ENCODE results near the gene GAS6.
A peak's percentile ranks its signal among the peaks of the same experiment; 100 is the strongest.

The GAS6 gene

DNA sequence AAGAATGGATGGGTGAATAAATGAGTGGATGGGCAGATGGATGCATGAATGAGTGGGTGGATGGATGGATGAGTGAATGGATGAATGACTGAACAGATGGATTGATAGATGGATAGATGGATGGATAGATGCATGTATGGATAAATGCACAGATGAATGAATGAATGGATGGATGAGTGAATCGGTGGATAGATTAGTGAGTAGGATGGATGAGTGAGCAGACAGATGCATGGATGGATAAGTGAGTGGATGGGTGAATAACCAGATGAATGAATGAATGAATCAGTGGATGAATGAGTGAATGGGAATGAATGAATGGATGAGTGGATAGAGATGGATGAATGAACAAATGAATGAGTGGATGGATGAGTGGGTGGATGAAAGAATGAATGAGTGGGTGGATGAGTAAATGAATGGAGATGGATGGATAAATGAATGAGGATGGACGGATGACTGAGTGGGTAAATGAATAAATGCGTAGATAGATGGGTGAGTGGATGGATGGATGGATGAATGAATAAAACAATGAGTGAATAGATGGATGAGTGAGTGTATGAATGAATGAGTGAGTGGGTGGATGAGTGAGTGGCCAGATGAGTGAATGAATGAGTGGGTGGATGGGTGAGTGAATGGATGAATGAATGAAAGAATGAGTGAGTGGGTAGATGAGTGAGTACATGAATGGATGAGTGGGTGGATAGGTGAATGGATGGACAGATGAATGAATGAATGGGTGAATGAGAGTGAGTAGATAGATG lies 13.0 kb downstream of the GAS6 start:
- DNase-seq: no peak

DNA sequence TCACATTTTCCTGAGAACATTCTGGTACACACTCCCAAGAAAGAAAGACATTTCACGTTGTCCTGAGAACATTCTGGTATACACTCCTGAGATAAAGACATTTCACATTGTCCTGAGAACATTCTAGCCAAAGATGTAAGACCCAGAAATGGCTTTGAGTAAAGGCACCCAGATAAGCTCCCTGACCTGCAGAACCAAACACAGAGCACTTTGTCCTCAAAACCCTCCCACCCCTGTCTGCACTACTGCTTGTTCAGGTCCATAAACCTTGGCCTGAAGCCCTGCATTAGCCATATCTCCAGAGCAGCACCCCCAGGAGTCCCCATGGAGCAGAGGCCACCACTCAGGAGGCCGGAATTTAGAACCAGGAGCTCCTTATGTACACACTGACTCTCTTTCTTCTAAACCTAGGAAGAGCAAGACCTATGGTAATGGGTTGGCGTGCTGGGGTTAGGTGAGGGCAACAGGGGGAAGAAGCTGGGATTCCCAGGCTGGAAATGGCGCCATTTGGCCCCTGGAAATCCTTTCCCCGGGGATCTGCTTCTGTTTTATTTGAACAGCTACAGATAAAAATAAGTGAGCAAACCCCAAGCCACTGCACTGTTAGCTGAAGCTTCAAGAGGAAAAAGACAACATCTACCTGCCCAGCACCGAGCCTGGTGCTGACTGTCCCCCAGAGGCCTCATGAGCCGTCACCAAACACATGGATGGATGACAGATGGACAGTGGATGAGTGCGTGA lies 13.7 kb downstream of the GAS6 start:
- no peak for DNase-seq

DNA sequence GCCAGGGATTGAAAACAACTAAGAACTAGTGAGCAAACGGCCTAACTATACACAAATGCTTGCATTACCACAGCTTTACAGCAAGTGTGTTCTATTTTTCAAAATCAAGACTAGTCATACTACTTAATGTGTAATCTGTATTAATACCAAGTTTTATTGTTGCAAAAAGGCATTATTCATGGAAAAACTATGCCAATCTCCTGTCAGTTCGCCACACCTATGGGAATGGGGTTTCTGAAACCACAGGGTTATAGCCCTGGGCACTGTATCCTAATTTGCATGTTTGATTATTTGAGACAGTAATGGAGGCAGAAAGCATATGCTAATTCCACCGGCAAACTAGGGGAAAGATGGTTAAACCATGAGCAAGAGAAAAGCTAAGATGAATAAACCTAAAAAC lies 14.3 kb downstream of the GAS6 start:
- no peak for DNase-seq

GRCh38 chr13:113848431-113849260 lies 15.2 kb downstream of the GAS6 start:
- no peak for DNase-seq

DNA sequence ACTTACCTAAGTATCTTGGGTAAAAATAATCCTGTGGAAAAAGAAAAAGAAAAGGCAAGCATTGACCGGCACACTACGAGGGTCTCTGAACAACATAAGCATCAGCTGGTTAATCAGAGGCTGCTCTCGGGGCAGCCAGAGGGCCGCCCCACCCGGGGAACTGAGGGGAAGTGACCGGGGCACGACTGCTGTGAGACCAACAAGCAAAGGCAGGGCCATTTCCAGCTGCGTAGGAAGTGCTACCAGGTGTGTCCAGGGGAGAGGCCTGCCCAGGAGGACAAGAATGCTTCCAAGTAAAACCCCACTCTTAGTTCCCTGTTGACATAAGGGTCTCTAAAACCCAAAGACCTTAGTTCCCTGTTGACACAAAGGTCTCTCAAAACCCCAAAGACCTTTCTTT lies 15.9 kb downstream of the GAS6 start:
- DNase-seq: no peak

GRCh38 chr13:113846636-113847318 lies 17.1 kb downstream of the GAS6 start:
- DNase-seq: peak; percentile 42

DNA sequence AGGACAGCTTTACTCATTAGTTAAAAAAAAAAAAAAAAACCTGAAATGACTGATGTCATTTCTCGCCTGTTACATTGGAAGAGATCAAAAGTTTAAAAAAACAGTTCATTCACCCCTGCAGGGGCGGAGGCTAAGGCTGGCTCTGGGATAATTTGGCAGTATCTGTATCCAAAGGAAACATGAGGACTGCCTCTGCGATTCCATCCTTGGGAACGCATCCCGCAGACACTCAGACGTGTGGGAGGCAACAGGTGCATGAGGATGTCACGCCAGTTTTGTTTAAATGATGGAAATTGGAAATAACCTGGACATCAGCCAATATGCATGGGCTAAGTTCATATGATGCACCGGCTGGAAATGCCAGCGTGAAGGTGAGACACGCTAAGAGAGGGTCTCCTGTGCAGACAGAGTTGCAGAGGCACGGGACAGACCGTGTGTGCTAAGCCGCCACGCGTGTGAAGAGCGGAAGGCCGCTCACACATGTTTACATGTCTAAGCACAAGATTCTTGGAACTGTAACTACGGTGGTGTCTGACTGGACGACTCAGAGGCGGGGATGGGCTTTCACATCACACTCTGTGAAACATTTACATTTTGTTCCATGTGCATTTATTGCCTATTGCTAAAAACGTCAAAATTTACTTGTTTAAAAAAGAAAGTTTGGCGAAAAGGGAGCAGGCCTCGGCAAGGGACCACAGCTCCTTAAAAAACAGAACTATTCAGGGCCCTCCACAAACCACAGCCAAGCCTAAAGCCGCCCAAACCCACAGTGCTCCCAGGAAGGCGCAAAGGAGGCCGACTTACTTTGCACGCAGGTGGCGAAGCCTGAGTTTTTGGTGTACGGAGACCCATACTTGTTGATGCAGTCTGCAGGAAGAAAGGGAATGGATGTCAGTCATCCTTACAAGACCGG lies 17.9 kb downstream of the GAS6 start:
- DNase-seq: no peak

- no peak for DNase-seq
Measured at GRCh38 chr13:113845055-113845454, 18.8 kb downstream of the GAS6 start.

DNA sequence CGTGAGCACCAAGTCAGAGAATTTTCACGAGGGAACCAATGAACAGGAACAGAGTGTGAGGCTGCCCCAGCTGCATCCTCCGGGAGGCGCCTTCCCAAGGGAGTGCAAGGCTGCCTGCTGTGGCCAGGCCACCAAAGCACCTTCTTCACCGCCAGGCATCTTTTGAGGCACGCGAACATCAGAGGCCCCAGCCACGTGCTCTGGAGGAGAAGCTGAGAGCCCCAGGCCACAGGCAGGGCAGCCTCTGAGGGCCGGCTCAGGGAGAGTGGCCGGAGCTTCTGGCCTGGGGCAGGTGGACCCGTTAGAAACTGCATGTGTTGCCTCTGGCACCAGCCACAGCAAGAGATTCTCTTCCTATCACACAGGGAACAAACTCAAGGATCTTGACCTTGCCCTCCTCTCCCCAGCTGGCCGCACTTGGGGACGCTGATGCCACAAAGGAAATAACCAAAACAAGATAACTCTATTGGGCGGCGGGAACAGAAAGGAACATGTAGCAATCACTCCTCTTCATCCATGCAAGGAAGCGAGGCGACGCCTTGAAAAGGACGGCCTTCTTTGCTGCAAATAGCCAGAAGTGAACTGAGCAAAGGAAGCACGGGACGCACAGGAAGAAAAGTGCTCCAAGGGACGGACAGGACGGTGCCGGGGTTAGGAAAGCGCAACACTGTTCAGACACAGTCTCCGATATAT lies 19.9 kb downstream of the GAS6 start:
- DNase-seq: no peak

DNA sequence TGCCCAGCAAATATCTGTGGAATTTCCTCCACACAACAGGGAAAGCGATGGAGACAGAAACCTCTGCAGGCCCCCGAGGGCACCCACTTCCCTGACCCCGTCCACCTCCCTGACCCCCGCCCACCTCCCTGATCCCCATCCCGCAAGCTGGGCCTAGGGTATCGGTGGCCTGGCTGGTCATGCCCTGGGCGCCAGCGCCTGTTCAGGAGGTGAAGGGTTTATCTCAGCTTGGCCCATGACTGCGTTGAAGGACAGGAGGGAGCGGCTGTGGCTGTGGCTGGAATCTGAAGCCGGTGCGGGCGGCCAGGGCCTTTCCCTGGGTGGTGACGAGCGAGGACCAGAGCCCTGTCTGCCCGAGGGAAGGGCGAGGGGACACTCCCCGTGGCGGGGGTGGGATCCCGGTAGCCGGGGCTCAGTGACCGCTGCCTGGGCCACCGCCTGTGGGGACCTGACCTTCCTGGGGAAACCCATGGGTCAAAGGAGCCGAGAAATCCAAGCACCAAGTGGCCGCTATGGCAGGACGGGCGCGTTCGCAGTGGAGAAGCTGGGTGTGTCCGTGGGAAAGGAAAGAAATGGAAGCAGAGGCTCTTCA lies 20.7 kb downstream of the GAS6 start:
- no peak for DNase-seq

DNA sequence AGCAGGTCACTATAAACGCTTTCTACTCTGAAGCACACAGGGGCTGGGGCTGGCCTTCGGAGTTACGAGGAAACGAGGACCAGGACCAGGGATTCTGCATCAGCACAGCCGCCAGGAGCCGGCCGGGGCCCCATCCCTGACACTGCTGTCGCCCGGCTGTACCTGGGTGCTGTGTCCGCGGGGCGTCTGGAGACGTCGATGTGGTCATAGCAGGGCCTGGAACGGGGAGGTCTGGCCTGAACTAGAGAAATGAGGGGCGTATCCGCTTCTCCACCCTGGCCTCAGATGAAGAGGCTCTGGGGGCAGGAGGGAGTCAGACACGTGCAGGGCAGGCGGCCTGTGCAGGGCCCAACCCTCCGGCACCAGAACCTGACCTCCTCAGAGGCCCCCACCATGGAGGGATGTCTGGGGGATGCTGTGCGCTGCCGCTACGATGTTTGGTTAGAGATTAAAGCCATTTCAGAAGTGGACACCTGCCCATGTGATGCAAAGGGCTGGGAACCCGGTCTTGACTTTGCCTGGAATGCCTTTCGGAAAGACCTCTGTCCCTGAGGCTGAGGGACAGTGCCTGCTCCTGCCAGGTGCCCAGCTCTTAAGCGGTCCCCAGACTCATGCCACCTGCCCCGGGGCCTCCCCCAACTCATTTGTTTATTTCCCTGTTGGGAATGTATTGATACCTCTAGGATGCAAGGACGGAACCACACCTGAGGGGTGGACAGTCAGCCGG lies 21.4 kb downstream of the GAS6 start:
- DNase-seq: no peak

- no peak for DNase-seq
Measured at GRCh38 chr13:113841353-113841650, 22.6 kb downstream of the GAS6 start.

DNA sequence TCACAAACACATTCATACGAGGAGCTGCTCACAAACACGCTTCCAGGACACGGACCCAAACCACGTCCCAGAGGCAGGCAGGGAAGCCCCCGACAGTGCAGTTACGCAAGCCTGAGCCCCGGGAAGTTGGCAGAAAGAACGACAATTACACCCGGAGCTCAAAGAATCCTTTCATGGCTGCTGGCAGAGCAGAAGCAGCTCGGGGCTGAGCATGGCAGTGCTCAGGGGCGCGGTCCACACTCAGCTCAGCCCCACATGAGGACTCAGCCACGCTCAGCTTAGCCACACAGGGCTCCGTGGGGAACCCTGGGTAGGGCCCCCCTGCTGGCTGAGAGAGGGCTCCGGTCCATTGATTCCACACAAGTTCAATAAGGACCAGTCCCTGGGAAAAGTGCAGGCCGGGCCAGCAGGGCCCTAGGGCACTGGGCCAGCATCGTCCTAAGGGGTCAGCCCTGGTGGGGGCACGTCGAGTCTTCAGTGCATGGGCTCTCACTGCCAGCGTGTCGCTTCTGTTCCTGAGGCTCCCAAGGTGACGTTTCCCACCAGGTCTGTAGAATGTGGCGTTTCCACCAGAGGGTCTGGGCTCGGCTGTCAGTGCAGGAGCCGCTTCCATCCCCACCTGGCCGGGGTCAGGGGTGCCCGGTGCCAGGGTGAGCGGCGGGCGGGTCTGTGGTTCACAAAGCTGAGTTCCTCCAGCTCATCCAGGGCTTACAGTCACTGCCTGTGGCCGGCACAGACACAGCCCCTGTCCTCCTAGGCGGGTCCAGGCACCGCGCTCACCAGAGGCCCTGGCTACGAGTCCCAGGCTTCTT lies 23.1 kb downstream of the GAS6 start:
- no peak for DNase-seq

- DNase-seq: no peak
Measured at GRCh38 chr13:113839536-113840204, 24.2 kb downstream of the GAS6 start.

DNA sequence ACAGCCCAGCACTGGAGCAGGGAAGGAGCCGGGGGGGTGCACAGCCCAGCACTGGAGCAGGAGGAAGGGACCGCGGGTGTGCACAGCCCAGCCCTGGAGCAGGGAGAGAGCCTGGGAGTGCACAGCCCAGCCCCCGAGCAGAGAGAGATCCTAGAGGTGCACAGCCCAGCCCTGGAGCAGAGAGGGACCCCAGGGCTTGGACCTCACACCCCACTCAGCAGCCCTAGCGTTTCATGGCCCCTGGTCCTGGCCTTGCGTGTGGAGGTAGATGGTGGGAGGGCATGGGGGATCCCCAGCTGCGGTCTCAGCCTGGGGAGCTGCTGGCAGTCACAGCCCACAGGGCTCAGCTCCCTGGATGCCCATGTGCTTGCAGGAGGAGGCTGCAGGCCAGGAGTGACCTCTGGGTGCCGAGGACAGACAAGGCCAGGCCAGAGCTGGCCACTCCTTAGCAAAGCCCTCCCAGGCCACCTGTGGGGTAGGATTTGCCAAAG lies 25.1 kb downstream of the GAS6 start:
- no peak for DNase-seq

DNA sequence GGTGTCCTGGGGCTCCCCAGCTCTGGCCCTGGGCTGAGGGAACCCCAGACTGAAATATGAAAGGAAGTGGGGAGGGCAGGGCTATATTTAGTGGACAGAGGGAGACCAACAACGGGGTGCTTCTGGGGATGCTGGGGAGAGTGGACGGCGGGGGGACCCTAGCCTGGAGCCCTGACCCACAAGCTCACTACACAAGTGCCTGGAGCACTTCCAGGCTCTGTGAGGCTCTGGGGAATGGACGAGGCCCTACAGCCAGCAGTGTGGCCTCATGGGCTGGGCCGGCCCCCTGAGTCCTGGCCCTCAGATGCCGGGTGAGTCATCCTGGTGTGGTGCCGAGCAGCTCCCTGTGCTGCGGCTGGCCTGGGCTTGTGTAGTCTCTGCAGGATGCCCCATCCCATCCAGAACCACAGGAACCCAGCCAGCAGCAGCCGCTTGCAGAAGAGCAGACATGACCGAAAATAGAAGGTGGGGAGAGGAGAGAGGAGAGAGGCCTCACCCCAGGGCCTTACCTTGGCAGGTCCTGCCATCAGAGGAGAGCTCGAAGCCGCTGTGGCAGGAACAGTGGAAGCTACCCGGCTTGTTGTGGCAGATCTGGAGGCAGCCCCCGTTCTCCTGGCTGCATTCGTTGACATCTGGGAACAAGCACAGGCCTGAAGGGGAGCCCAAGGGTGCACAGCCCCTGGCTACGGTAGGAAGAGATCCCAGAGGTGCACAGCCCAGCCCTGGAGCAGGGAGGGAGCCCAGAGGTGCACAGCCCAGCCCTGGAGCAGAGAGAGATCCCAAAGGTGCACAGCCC lies 26.1 kb downstream of the GAS6 start:
- DNase-seq: no peak

GRCh38 chr13:113836768-113837559 lies 26.9 kb downstream of the GAS6 start:
- DNase-seq: no peak

Measured in CD4-positive, alpha-beta T cell treated with Interleukin-21 for 1 hour (primary cell).